Endothelial cell (in vitro differentiated cells): ENCODE data around the gene ALOX5. TPM values are rescaled to one million over a fixed set of nuclear protein-coding genes. Genes with fewer than 3 reads are reported as not detected.

Experiments used
- DNase-seq: peaks from one replicate; pipeline ENCODE4 v3.0.0; 2021; ENCODE audit warnings: low spot score
- H3K27ac Mint-ChIP-seq: one replicate; pipeline ENCODE4 v1.8.0; 2021; ENCODE audit warnings: mixed read lengths, inconsistent platforms; ENCODE audit not compliant: unreplicated experiment
- H3K27me3 Mint-ChIP-seq: one replicate; pipeline ENCODE4 v1.8.0; 2021; ENCODE audit warnings: mild to moderate bottlenecking, moderate library complexity, mixed read lengths, inconsistent platforms; ENCODE audit not compliant: unreplicated experiment
- H3K36me3 Mint-ChIP-seq: one replicate; pipeline ENCODE4 v1.8.0; 2021; ENCODE audit warnings: mild to moderate bottlenecking, low read depth, mixed read lengths, inconsistent platforms; ENCODE audit not compliant: unreplicated experiment
- H3K4me1 Mint-ChIP-seq: one replicate; pipeline ENCODE4 v1.8.0; 2021; ENCODE audit warnings: mild to moderate bottlenecking, mixed read lengths, inconsistent platforms; ENCODE audit not compliant: unreplicated experiment
- H3K4me3 Mint-ChIP-seq: one replicate; pipeline ENCODE4 v1.8.0; 2021; ENCODE audit warnings: mild to moderate bottlenecking, mixed read lengths, inconsistent platforms; ENCODE audit not compliant: unreplicated experiment
- H3K9me3 Mint-ChIP-seq: one replicate; pipeline ENCODE4 v1.8.0; 2021; ENCODE audit warnings: mixed read lengths, inconsistent platforms; ENCODE audit not compliant: unreplicated experiment
- total RNA-seq: library from RNA; stranded (reverse); fragmentation: NEBNext Ultra II Directional; extraction: Animal tissue kit (Norgen Biotek cat#: 25700); gene quantifications from one replicate; pipeline ENCODE4 v1.2.1, GENCODE V29; 2021; ENCODE audit not compliant: unreplicated experiment
- TF ChIP-seq, protein P1 (sequence below): fragments of 200-600 bp; sonication (generic); IDR thresholded peaks from one replicate; pipeline ENCODE4 v1.5.0; 2021; ENCODE audit warnings: antibody characterized with exemption; ENCODE audit not compliant: unreplicated experiment

ALOX5 gene
- total RNA-seq, 1 donor from 2014 or later, result 0.18 TPM

- H3K36me3 Mint-ChIP-seq, result peaks cover 4% of the 10 kb centered on the region
- H3K4me3 Mint-ChIP-seq, result no peak overlapping the region
- H3K27ac Mint-ChIP-seq, result no peak overlapping the region
- H3K9me3 Mint-ChIP-seq, result no peaks in the 10 kb centered on the region
- peaks cover 7% of the 10 kb centered on the region for H3K4me1 Mint-ChIP-seq
- TF ChIP-seq, protein P1, sequence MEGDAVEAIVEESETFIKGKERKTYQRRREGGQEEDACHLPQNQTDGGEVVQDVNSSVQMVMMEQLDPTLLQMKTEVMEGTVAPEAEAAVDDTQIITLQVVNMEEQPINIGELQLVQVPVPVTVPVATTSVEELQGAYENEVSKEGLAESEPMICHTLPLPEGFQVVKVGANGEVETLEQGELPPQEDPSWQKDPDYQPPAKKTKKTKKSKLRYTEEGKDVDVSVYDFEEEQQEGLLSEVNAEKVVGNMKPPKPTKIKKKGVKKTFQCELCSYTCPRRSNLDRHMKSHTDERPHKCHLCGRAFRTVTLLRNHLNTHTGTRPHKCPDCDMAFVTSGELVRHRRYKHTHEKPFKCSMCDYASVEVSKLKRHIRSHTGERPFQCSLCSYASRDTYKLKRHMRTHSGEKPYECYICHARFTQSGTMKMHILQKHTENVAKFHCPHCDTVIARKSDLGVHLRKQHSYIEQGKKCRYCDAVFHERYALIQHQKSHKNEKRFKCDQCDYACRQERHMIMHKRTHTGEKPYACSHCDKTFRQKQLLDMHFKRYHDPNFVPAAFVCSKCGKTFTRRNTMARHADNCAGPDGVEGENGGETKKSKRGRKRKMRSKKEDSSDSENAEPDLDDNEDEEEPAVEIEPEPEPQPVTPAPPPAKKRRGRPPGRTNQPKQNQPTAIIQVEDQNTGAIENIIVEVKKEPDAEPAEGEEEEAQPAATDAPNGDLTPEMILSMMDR, result no peak
- DNase-seq, result no peak
- peaks cover 24% of the 10 kb centered on the region for H3K27me3 Mint-ChIP-seq
Observed at GRCh38 chr10:45377321-45377720, 3.3 kb downstream of the ALOX5 start.

- H3K4me3 Mint-ChIP-seq, result no peak overlapping the region
- DNase-seq, result no peak
- H3K9me3 Mint-ChIP-seq, result no peaks in the 10 kb centered on the region
- H3K27ac Mint-ChIP-seq, result no peak overlapping the region
- peaks cover 5% of the 10 kb centered on the region for H3K4me1 Mint-ChIP-seq
- TF ChIP-seq, protein P1, result no peak
- peaks cover 3% of the 10 kb centered on the region for H3K36me3 Mint-ChIP-seq
- H3K27me3 Mint-ChIP-seq, result peaks cover 22% of the 10 kb centered on the region
Observed at GRCh38 chr10:45377858-45378257, 3.8 kb downstream of the ALOX5 start.

DNA sequence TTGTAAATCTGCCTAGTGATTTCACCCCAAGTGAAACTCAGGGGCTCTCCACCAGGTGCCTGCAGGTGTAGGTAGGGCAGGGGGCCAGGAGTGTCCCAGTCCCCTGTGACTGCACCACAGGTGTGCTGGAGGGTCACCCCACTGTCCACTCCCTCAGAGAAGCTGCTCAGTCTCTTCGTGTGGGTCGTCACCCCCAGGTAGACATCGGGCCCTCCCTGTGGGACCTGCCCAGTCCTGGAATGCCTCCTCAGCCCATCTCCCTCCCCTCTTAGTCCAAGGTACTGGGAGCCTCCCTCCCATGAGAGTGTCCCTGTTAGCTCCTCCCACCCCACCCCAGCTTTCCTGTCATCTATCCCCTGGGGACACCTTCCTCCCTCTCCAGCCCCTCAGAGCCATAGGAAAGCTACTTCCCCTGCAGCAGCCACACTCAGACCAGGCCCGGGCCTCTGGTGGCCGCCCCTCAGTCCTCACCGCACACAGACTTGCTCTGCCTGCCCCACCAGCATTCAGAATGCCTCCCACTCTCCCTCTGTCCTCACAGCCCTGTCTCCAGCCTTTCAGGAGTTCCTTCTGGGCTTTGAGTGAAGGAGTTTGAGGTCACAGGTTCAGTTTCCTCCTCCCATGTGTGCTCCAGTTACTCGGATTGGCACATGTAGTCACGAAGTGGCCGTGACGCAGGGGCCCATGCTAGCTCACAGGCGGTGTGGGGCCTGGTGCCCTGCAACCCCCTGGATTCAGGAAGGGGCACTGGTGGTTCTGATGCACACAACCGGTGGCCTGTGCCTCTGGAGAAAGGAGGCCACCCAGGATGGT is 5.1 kb downstream of the ALOX5 start:
- peaks cover 3% of the 10 kb centered on the region for H3K4me1 Mint-ChIP-seq
- TF ChIP-seq, protein P1, result no peak
- H3K27ac Mint-ChIP-seq, result no peak overlapping the region
- peaks cover 17% of the 10 kb centered on the region for H3K27me3 Mint-ChIP-seq
- no peaks in the 10 kb centered on the region for H3K9me3 Mint-ChIP-seq
- no peaks in the 10 kb centered on the region for H3K36me3 Mint-ChIP-seq
- no peak overlapping the region for H3K4me3 Mint-ChIP-seq
- DNase-seq, result no peak

- no peak overlapping the region for H3K27ac Mint-ChIP-seq
- H3K27me3 Mint-ChIP-seq, result peaks cover 14% of the 10 kb centered on the region
- TF ChIP-seq, protein P1, result no peak
- no peaks in the 10 kb centered on the region for H3K36me3 Mint-ChIP-seq
- H3K4me1 Mint-ChIP-seq, result peaks cover 3% of the 10 kb centered on the region
- H3K4me3 Mint-ChIP-seq, result no peak overlapping the region
- no peak for DNase-seq
- H3K9me3 Mint-ChIP-seq, result no peaks in the 10 kb centered on the region
Observed at GRCh38 chr10:45379891-45380540, 6.0 kb downstream of the ALOX5 start.
